Activated B cell treated with CpG ODN at 0.5 μM for 24 hours (primary cell): ENCODE results near the gene ANKRD11. TPM values are rescaled to one million over a fixed set of nuclear protein-coding genes. Genes with fewer than 3 reads are reported as not detected.

Experiments used
- ATAC-seq: fragments of 200-7000 bp; cut with Tn5 transposase; one replicate; pipeline ENCODE4 v1.10.0; 2021; ENCODE audit warnings: low read depth, mild to moderate bottlenecking, moderate library complexity
- CTCF ChIA-PET: fragments of 350-600 bp; sonication (Branson Sonifier 250); formaldehyde crosslinking; loops from one replicate; lab custom pipeline; 2021; ENCODE audit warnings: antibody characterized with exemption; lab: Charles Lee
- POLR2A ChIA-PET: fragments of 350-600 bp; sonication (Branson Sonifier 250); formaldehyde crosslinking; loops from one replicate; lab custom pipeline; 2021; ENCODE audit warnings: antibody characterized with exemption; lab: Charles Lee
- DNase-seq: peaks from one replicate; pipeline ENCODE4 v3.0.0; 2022
- H3K27ac Mint-ChIP-seq: one replicate; pipeline ENCODE4 v1.8.0; 2020; ENCODE audit warnings: mixed read lengths
- H3K27me3 Mint-ChIP-seq: one replicate; pipeline ENCODE4 v1.8.0; 2021; ENCODE audit warnings: mixed read lengths
- H3K36me3 Mint-ChIP-seq: one replicate; pipeline ENCODE4 v1.8.0; 2021; ENCODE audit warnings: low read depth, mixed read lengths
- H3K4me1 Mint-ChIP-seq: one replicate; pipeline ENCODE4 v1.8.0; 2021; ENCODE audit warnings: mixed read lengths
- H3K4me3 Mint-ChIP-seq: one replicate; pipeline ENCODE4 v1.8.0; 2020; ENCODE audit warnings: mild to moderate bottlenecking, mixed read lengths
- H3K9me3 Mint-ChIP-seq: one replicate; pipeline ENCODE4 v1.8.0; 2020; ENCODE audit warnings: mixed read lengths
- intact Hi-C: fragments of 100-400 bp; cut with micrococcal nuclease; formaldehyde crosslinking; loops from one replicate; pipeline ENCODE4 v1.15.1; 2024
- total RNA-seq: library from RNA; stranded (reverse); gene quantifications from 2 replicates; pipeline ENCODE4 v1.2.3, GENCODE V29; 2022
- TF ChIP-seq, protein P1 (sequence below): fragments of 200-600 bp; IDR thresholded peaks from one replicate; pipeline ENCODE4 v1.8.0; 2022; ENCODE audit warnings: antibody characterized with exemption, mild to moderate bottlenecking

Gene ANKRD11
- total RNA-seq, 1 donor from 2014 or later, result 243 TPM

DNA sequence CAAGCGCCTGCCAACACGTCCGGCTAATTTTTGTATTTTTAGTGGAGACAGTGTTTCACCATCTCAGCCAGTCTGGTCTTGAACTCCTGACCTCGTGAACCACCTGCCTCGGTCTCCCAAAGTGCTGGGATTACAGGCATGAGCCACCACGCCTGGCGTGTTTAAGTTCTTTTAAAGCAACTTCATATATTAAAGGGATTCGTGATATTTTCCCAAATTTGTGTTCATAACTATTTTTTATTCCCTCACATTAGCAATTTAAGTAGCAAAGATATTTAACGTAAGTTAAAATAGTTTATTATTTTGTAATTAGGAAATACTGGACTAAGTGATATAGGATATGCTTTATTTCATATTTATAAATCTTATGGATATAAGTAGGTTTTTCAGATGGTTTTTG lies 22.1 kb upstream of the ANKRD11 start:
- peaks cover 16% of the 10 kb centered on the region for H3K4me1 Mint-ChIP-seq
- no peak overlapping the region for H3K4me3 Mint-ChIP-seq
- peaks cover 46% of the 10 kb centered on the region for H3K36me3 Mint-ChIP-seq
- ATAC-seq (no peak), DNase-seq (no peak)
- TF ChIP-seq, protein P1, sequence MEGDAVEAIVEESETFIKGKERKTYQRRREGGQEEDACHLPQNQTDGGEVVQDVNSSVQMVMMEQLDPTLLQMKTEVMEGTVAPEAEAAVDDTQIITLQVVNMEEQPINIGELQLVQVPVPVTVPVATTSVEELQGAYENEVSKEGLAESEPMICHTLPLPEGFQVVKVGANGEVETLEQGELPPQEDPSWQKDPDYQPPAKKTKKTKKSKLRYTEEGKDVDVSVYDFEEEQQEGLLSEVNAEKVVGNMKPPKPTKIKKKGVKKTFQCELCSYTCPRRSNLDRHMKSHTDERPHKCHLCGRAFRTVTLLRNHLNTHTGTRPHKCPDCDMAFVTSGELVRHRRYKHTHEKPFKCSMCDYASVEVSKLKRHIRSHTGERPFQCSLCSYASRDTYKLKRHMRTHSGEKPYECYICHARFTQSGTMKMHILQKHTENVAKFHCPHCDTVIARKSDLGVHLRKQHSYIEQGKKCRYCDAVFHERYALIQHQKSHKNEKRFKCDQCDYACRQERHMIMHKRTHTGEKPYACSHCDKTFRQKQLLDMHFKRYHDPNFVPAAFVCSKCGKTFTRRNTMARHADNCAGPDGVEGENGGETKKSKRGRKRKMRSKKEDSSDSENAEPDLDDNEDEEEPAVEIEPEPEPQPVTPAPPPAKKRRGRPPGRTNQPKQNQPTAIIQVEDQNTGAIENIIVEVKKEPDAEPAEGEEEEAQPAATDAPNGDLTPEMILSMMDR, result no peak
- H3K9me3 Mint-ChIP-seq, result no peaks in the 10 kb centered on the region
- ChIA-PET POLR2A (no interaction called here), CTCF (no interaction called here)
- intact Hi-C loops, result loop anchor here (2.0 kb wide), 1 partner anchor 256 kb away; no protein-coding TSS in a partner anchor
- no peaks in the 10 kb centered on the region for H3K27me3 Mint-ChIP-seq
- no peak overlapping the region for H3K27ac Mint-ChIP-seq

DNA sequence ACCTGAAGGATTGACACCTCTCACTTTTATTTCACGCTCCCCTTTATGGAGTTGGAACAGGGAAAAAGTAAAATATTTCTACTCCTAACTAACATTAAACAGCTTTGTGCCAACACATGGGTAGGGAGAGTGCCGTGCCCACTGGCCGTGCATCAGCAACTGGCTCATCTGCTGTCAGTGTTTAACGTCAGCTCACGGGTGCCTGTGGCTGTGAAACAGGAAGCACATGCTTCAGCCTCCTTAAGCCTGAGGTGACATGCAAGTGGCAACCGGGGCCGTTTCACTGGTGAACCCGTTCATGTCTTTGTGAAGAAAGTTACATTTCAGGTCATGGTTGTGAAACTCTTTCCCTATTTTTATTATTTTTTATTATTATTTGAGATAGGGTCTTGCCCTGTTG lies 21.0 kb upstream of the ANKRD11 start:
- CTCF ChIA-PET, result interaction anchor here (1.2 kb wide), 1 partner anchor 130 kb away, joined by 3 read pairs; no protein-coding TSS in a partner anchor
- no peak overlapping the region for H3K27ac Mint-ChIP-seq
- no peak for ATAC-seq

DNA sequence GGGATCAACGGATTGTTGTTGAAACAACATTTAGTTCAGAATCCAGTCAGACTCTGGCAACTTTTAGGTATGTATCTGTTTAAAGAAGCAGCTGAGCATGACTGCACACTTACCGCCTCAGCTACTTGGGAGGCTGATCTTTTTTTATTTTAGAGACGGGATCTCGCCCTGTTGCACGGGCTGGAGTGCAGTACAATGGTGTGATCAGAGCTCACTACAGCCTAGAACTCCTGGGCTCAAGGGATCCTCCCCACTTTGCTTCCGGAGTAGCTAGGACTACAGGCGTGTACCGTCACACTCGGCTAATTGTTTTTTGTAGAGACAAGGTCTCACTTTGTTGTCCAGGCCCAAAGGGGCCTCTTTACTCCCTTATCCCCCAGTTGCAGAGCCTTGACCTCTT lies 20.2 kb upstream of the ANKRD11 start:
- DNase-seq (no peak), ATAC-seq (no peak)
- ChIA-PET CTCF (interaction anchor here (1.1 to 1.2 kb wide), 2 partner anchors 131 to 221 kb away, joined by 3 to 4 read pairs; no protein-coding TSS in a partner anchor), POLR2A (interaction anchor here (0.6 to 0.7 kb wide), 2 partner anchors 117 to 206 kb away, joined by 4 to 5 read pairs; no protein-coding TSS in a partner anchor)
- Mint-ChIP-seq H3K4me1 (peaks cover 34% of the 10 kb centered on the region), H3K9me3 (no peaks in the 10 kb centered on the region), H3K27me3 (no peaks in the 10 kb centered on the region), H3K36me3 (peaks cover 38% of the 10 kb centered on the region), H3K27ac (no peak overlapping the region), H3K4me3 (no peak overlapping the region)
- intact Hi-C loops, result no loop called here
- TF ChIP-seq, protein P1, result no peak

More for the DNA sequence above, 21.0 kb upstream of the ANKRD11 start:
- Mint-ChIP-seq H3K36me3 (peaks cover 40% of the 10 kb centered on the region), H3K27me3 (no peaks in the 10 kb centered on the region), H3K4me3 (no peak overlapping the region), H3K4me1 (peaks cover 25% of the 10 kb centered on the region), H3K9me3 (no peaks in the 10 kb centered on the region)
- intact Hi-C loops, result no loop called here
- POLR2A ChIA-PET, result no interaction called here
- TF ChIP-seq, protein P1, result no peak
- no peak for DNase-seq

DNA sequence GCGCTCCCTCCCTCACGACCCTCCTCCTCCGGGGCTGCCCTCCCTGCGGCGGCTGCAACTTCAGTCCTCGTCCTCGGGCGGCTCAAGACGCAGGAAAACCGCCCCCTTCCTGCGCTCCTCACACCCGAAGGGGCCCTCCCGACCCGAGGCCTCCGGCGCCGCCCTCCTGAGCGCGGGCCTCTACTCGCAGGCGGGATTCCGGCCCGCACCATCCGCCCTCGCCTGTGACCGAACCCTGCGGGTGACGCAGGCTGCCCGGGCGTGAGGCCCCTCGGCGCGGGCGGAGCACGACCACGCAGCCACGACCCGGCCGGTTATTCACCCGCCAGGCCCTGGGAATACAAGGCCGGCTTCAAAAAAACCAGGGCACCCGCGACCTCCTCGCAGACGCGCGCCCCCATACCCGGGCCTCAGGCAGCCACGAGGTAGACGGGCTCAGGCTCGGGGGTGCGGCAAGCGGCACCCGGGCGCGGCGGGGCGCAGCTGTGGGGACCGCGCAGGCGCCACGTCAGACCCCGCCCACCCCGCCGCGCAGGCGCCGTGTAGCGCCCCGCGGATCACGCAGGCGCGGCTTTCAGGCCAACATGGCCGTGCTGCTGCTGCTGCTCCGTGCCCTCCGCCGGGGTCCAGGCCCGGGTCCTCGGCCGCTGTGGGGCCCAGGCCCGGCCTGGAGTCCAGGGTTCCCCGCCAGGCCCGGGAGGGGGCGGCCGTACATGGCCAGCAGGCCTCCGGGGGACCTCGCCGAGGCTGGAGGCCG lies 17.7 kb upstream of the ANKRD11 start, which contains the start of gene SPG7:
SPG7 (plus strand) TSS at position 570 of the 757 bp plus-strand sequence; CDS start at position 585, 15 bp downstream.
- POLR2A ChIA-PET, result interaction anchor here (0.5 to 4.2 kb wide), 14 partner anchors 10 to 825 kb away, joined by 3 to 68 read pairs (median 6); partner anchors contain the start of genes ANKRD11 and ZNF778
- TF ChIP-seq, protein P1, result no peak

More for the DNA sequence above, 17.7 kb upstream of the ANKRD11 start, which contains the start of gene SPG7:
- Mint-ChIP-seq H3K27ac (peak within 1 kb of the TSS; percentile 87), H3K9me3 (no peaks in the 10 kb centered on the region), H3K4me1 (peaks cover 41% of the 10 kb centered on the region), H3K27me3 (no peaks in the 10 kb centered on the region), H3K36me3 (peaks cover 24% of the 10 kb centered on the region), H3K4me3 (peak within 1 kb of the TSS; percentile 88)
- CTCF ChIA-PET, result interaction anchor here (0.6 to 2.1 kb wide), 11 partner anchors 19 to 292 kb away, joined by 3 to 12 read pairs (median 4); partner anchors contain the start of gene ZNF778
- intact Hi-C loops, result loop anchor here (1.0 to 10.0 kb wide), 8 partner anchors 26 to 693 kb away; partner anchors contain the start of genes APRT and RPL13
- ATAC-seq, result peak; percentile 74
- DNase-seq, result peak; percentile 98
